WTC11 (cell line): ENCODE results near the gene PHLDA3. TPM values are rescaled to one million over a fixed set of nuclear protein-coding genes. Genes with fewer than 3 reads are reported as not detected.

ENCODE experiments used
- ATAC-seq: fragments of 200-7000 bp; cut with Tn5 transposase; 2 replicates; pipeline ENCODE4 v1.10.0; 2021; ENCODE audit warnings: mild to moderate bottlenecking, moderate library complexity
- CTCF ChIA-PET: fragments of 300-600 bp; sonication (Branson Sonifier 250); formaldehyde crosslinking; loops from one replicate; lab custom pipeline; 2021; ENCODE audit warnings: antibody characterized with exemption; lab: Charles Lee
- POLR2A ChIA-PET: fragments of 350-600 bp; sonication (Branson Sonifier 250); formaldehyde crosslinking; loops from one replicate; lab custom pipeline; 2021; ENCODE audit warnings: antibody characterized with exemption; lab: Charles Lee
- DNase-seq: peaks from one replicate; pipeline ENCODE4 v3.0.0; 2021; ENCODE audit warnings: low spot score
- H3K27ac Mint-ChIP-seq: 2 replicates; pipeline ENCODE4 v1.8.0; 2021; ENCODE audit warnings: mixed read lengths
- H3K27me3 Mint-ChIP-seq: 2 replicates; pipeline ENCODE4 v1.8.0; 2021; ENCODE audit warnings: low read depth, mild to moderate bottlenecking, moderate library complexity, mixed read lengths
- H3K36me3 Mint-ChIP-seq: 2 replicates; pipeline ENCODE4 v1.8.0; 2021; ENCODE audit warnings: mixed read lengths
- H3K4me1 Mint-ChIP-seq: 2 replicates; pipeline ENCODE4 v1.8.0; 2022; ENCODE audit warnings: mixed read lengths
- H3K4me3 Mint-ChIP-seq: 2 replicates; pipeline ENCODE4 v1.8.0; 2021; ENCODE audit warnings: mild to moderate bottlenecking, moderate library complexity, mixed read lengths
- H3K9me3 Mint-ChIP-seq: 2 replicates; pipeline ENCODE4 v1.8.0; 2021; ENCODE audit warnings: mixed read lengths
- CBFB ChIP-seq: sonication (generic); formaldehyde crosslinking; IDR thresholded peaks from 2 replicates; pipeline ENCODE4 v1.8.1; 2022; ENCODE audit warnings: mild to moderate bottlenecking, low read depth, missing genetic modification reagents
- FOXP1 ChIP-seq: sonication (generic); formaldehyde crosslinking; IDR thresholded peaks from 2 replicates; pipeline ENCODE4 v1.8.0; 2022; ENCODE audit warnings: missing genetic modification reagents, mild to moderate bottlenecking, moderate library complexity, borderline replicate concordance
- GRHL2 ChIP-seq: fragments of 250-450 bp; sonication (Bioruptor Pico); IDR thresholded peaks from 2 replicates; pipeline ENCODE4 v1.8.0; 2022; ENCODE audit warnings: mild to moderate bottlenecking, moderate library complexity; ENCODE audit not compliant: insufficient replicate concordance, severe bottlenecking
- IRF2 ChIP-seq: sonication (generic); formaldehyde crosslinking; IDR thresholded peaks from 2 replicates; pipeline ENCODE4 v1.8.0; 2022; ENCODE audit warnings: low read depth, missing genetic modification reagents, borderline replicate concordance
- JAZF1 ChIP-seq: fragments of 250-450 bp; sonication (Bioruptor Pico); IDR thresholded peaks from 2 replicates; pipeline ENCODE4 v1.9.0; 2021; ENCODE audit warnings: moderate library complexity, mild to moderate bottlenecking, inconsistent platforms
- MXD4 ChIP-seq: fragments of 250-450 bp; sonication (Bioruptor Pico); IDR thresholded peaks from 2 replicates; pipeline ENCODE4 v1.8.0; 2021; ENCODE audit warnings: mild to moderate bottlenecking, moderate library complexity, borderline replicate concordance
- NR2C2 ChIP-seq: sonication (generic); formaldehyde crosslinking; IDR thresholded peaks from 2 replicates; pipeline ENCODE4 v1.8.0; 2022; ENCODE audit warnings: mild to moderate bottlenecking, missing genetic modification reagents
- OVOL2 ChIP-seq: fragments of 250-450 bp; sonication (Bioruptor Pico); IDR thresholded peaks from 2 replicates; pipeline ENCODE4 v1.9.0; 2021; ENCODE audit warnings: mild to moderate bottlenecking, borderline replicate concordance
- RORB ChIP-seq: fragments of 250-450 bp; sonication (Bioruptor Pico); IDR thresholded peaks from 2 replicates; pipeline ENCODE4 v1.9.0; 2021; ENCODE audit warnings: mild to moderate bottlenecking
- SP1 ChIP-seq: sonication (generic); formaldehyde crosslinking; conservative IDR thresholded peaks from 2 replicates; pipeline ENCODE4 v1.8.1; 2022; ENCODE audit warnings: missing genetic modification reagents
- TEAD1 ChIP-seq: sonication (generic); formaldehyde crosslinking; IDR thresholded peaks from 2 replicates; pipeline ENCODE4 v1.8.0; 2022; ENCODE audit warnings: mild to moderate bottlenecking, missing genetic modification reagents
- ZBTB21 ChIP-seq: sonication (generic); formaldehyde crosslinking; IDR thresholded peaks from 2 replicates; pipeline ENCODE4 v1.8.1; 2023; ENCODE audit warnings: mild to moderate bottlenecking, missing genetic modification reagents, borderline replicate concordance
- ZNF416 ChIP-seq: fragments of 250-450 bp; sonication (Bioruptor Pico); IDR thresholded peaks from 2 replicates; pipeline ENCODE4 v1.9.0; 2021; ENCODE audit warnings: mild to moderate bottlenecking, inconsistent platforms
- ZNF512 ChIP-seq: sonication (generic); formaldehyde crosslinking; IDR thresholded peaks from 2 replicates; pipeline ENCODE4 v1.8.1; 2022; ENCODE audit warnings: missing genetic modification reagents, borderline replicate concordance
- total RNA-seq: library from RNA; stranded (reverse); gene quantifications from 3 replicates; pipeline ENCODE4 v1.2.3, GENCODE V29; 2021
- TF ChIP-seq, protein P1 (sequence below): sonication (generic); formaldehyde crosslinking; IDR thresholded peaks from 2 replicates; pipeline ENCODE4 v1.8.0; 2022; ENCODE audit warnings: mild to moderate bottlenecking, missing genetic modification reagents
- TF ChIP-seq, protein P2 (sequence below): sonication (generic); formaldehyde crosslinking; IDR thresholded peaks from 2 replicates; pipeline ENCODE4 v1.8.0; 2022; ENCODE audit warnings: mild to moderate bottlenecking, missing genetic modification reagents
- TF ChIP-seq, protein P3 (sequence below): fragments of 250-450 bp; sonication (Bioruptor Pico); IDR thresholded peaks from 2 replicates; pipeline ENCODE4 v2.1.2; 2022; ENCODE audit warnings: mild to moderate bottlenecking, moderate library complexity

The PHLDA3 gene
- total RNA-seq, 1 experiment from 2014 or later = 95.1 TPM

DNA sequence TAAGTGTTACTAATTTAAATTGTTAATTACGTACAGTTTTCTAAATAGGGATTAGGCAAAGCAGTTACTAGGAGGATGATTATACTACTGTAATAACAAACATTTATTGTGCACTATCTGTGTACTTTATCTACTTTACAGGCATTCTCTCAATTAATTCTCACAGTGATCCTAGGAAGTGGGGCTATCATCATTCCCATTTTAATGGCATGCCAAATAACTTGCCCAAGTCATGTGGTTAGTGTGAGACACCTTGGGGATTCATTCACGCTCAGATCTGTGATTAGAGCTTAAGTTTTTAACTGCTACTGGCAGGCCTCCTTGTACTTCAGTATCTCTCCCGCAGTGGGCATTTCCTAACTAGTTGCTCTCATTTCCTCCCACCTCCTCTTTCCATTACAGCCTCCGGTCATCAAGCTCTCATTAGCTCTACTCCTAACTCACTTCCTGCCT, 11.5 kb downstream of the PHLDA3 start:
- ATAC-seq = no peak
- Mint-ChIP-seq H3K4me1 (peaks cover 41% of the 10 kb centered on the region), H3K36me3 (no peaks in the 10 kb centered on the region), H3K9me3 (no peaks in the 10 kb centered on the region), H3K4me3 (no peak overlapping the region), H3K27me3 (no peaks in the 10 kb centered on the region), H3K27ac (no peak overlapping the region)
- ChIA-PET POLR2A (no interaction called here), CTCF (interaction anchor here (0.8 to 4.7 kb wide), 7 partner anchors 10 to 372 kb away, joined by 3 to 40 read pairs (median 5); partner anchors contain the start of genes IPO9 and PHLDA3)
- TF ChIP-seq MXD4 (CRISPR knock-in tag) (no peak), NR2C2 (CRISPR knock-in tag) (no peak), OVOL2 (CRISPR knock-in tag) (no peak), GRHL2 (CRISPR knock-in tag) (no peak), SP1 (CRISPR knock-in tag) (no peak), ZNF512 (CRISPR knock-in tag) (no peak), FOXP1 (CRISPR knock-in tag) (no peak)
- TF ChIP-seq, protein P1, sequence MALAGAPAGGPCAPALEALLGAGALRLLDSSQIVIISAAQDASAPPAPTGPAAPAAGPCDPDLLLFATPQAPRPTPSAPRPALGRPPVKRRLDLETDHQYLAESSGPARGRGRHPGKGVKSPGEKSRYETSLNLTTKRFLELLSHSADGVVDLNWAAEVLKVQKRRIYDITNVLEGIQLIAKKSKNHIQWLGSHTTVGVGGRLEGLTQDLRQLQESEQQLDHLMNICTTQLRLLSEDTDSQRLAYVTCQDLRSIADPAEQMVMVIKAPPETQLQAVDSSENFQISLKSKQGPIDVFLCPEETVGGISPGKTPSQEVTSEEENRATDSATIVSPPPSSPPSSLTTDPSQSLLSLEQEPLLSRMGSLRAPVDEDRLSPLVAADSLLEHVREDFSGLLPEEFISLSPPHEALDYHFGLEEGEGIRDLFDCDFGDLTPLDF (CRISPR knock-in tag) = no peak
- TF ChIP-seq, protein P2, sequence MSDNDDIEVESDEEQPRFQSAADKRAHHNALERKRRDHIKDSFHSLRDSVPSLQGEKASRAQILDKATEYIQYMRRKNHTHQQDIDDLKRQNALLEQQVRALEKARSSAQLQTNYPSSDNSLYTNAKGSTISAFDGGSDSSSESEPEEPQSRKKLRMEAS (CRISPR knock-in tag) = no peak
- DNase-seq = no peak

- H3K27ac Mint-ChIP-seq = peak overlapping the region; percentile 35; the same call in 1 of the 2 replicates
- no peaks in the 10 kb centered on the region for H3K9me3 Mint-ChIP-seq
- ChIA-PET POLR2A (interaction anchor here (0.6 kb wide), 2 partner anchors 12 to 40 kb away, joined by 3 read pairs; no protein-coding TSS in a partner anchor), CTCF (interaction anchor here (0.7 to 4.7 kb wide), 9 partner anchors 9 to 373 kb away, joined by 3 to 40 read pairs (median 5); partner anchors contain the start of genes IPO9 and PHLDA3)
- no peak for DNase-seq
- TF ChIP-seq, protein P3, sequence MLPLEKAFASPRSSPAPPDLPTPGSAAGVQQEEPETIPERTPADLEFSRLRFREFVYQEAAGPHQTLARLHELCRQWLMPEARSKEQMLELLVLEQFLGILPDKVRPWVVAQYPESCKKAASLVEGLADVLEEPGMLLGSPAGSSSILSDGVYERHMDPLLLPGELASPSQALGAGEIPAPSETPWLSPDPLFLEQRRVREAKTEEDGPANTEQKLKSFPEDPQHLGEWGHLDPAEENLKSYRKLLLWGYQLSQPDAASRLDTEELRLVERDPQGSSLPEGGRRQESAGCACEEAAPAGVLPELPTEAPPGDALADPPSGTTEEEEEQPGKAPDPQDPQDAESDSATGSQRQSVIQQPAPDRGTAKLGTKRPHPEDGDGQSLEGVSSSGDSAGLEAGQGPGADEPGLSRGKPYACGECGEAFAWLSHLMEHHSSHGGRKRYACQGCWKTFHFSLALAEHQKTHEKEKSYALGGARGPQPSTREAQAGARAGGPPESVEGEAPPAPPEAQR = no peak
- TF ChIP-seq ZBTB21 (CRISPR knock-in tag) (no peak), CBFB (CRISPR knock-in tag) (no peak), RORB (no peak), TEAD1 (CRISPR knock-in tag) (no peak), ZNF416 (CRISPR knock-in tag) (no peak), IRF2 (CRISPR knock-in tag) (no peak), JAZF1 (CRISPR knock-in tag) (no peak)
- ATAC-seq = peak; percentile 58
- peaks cover 37% of the 10 kb centered on the region for H3K4me1 Mint-ChIP-seq
- H3K36me3 Mint-ChIP-seq = no peaks in the 10 kb centered on the region
- H3K27me3 Mint-ChIP-seq = no peaks in the 10 kb centered on the region; the same call in 1 of the 2 replicates
- H3K4me3 Mint-ChIP-seq = no peak overlapping the region
Observed at GRCh38 chr1:201456499-201457309, 12.3 kb downstream of the PHLDA3 start.
